A673 (cell line): ENCODE results near the gene TRAF7. TPM values are rescaled to one million over a fixed set of nuclear protein-coding genes. Genes with fewer than 3 reads are reported as not detected.

ENCODE experiments used
- BruUV-seq: library from RNA; stranded (reverse); fragments of 400-500 nt; replicated peaks from 2 replicates; lab custom pipeline; 2021; lab: Mats Ljungman, UMichigan
- CTCF ChIA-PET: fragments of 300-600 bp; sonication (Branson Sonifier 250); formaldehyde crosslinking; loops from one replicate; lab custom pipeline; 2022; ENCODE audit warnings: antibody characterized with exemption; lab: Charles Lee
- POLR2A ChIA-PET: fragments of 300-600 bp; sonication (Branson Sonifier 250); formaldehyde crosslinking; loops from one replicate; lab custom pipeline; 2022; ENCODE audit warnings: antibody characterized with exemption; ENCODE audit not compliant: low non-redundant PET; lab: Charles Lee
- DNase-seq: peaks from one replicate; pipeline ENCODE4 v3.0.0-alpha.2; 2015; ENCODE audit warnings: low spot score
- H3K27ac ChIP-seq: fragments of 200-600 bp; sonication (generic); 2 replicates; pipeline ENCODE4 v1.5.1; 2016; ENCODE audit warnings: mixed run types, low read depth, mild to moderate bottlenecking, mixed read lengths, antibody characterized with exemption, low read length; ENCODE audit not compliant: poor library complexity, severe bottlenecking
- H3K27me3 ChIP-seq: fragments of 200-600 bp; sonication (generic); replicated peaks from 2 replicates; pipeline ENCODE4 v1.6.1; 2017; ENCODE audit warnings: mixed run types, low read depth, mild to moderate bottlenecking, mixed read lengths, antibody characterized with exemption, low read length; ENCODE audit not compliant: insufficient read depth, poor library complexity
- H3K36me3 ChIP-seq: fragments of 200-600 bp; sonication (generic); 2 replicates; pipeline ENCODE4 v1.6.1; 2016; ENCODE audit warnings: mixed run types, mild to moderate bottlenecking, mixed read lengths, antibody characterized with exemption, low read length; ENCODE audit not compliant: insufficient read depth, poor library complexity, severe bottlenecking
- H3K4me1 ChIP-seq: fragments of 200-600 bp; sonication (generic); 2 replicates; pipeline ENCODE4 v1.6.1; 2017; ENCODE audit warnings: mixed run types, mild to moderate bottlenecking, mixed read lengths, antibody characterized with exemption, low read length; ENCODE audit not compliant: insufficient read depth, poor library complexity, severe bottlenecking
- H3K4me3 ChIP-seq: fragments of 200-600 bp; sonication (generic); 2 replicates; pipeline ENCODE4 v1.5.1; 2016; ENCODE audit warnings: low read depth, mixed run types, mild to moderate bottlenecking, mixed read lengths, low read length; ENCODE audit not compliant: poor library complexity, severe bottlenecking
- H3K9me3 ChIP-seq: fragments of 200-600 bp; sonication (generic); 2 replicates; pipeline ENCODE4 v1.6.1; 2016; ENCODE audit warnings: mixed run types, low read depth, mild to moderate bottlenecking, mixed read lengths, antibody characterized with exemption, low read length; ENCODE audit not compliant: poor library complexity, severe bottlenecking
- CTCF ChIP-seq: fragments of 300-800, 200-600 bp; sonication (generic); conservative IDR thresholded peaks from 2 replicates; pipeline ENCODE4 v1.5.1; 2017; ENCODE audit warnings: low read depth, mild to moderate bottlenecking, antibody characterized with exemption, low read length, moderate library complexity, mixed read lengths
- EZH2 ChIP-seq: fragments of 200-600 bp; sonication (generic); IDR thresholded peaks from 2 replicates; pipeline ENCODE4 v1.6.1; 2017; ENCODE audit warnings: borderline replicate concordance, low read depth, mild to moderate bottlenecking, mixed read lengths, antibody characterized with exemption, low read length; ENCODE audit not compliant: poor library complexity, severe bottlenecking
- intact Hi-C: fragments of 100-400 bp; cut with micrococcal nuclease; formaldehyde crosslinking; loops from one replicate; pipeline ENCODE4 v1.10.0; 2022; ENCODE audit not compliant: unreplicated experiment
- total RNA-seq: library from RNA; stranded (reverse); gene quantifications from 2 replicates; pipeline ENCODE4 v1.2.3, GENCODE V29; 2021

Gene TRAF7
- total RNA-seq, 1 experiment from 2014 or later: 96.7 TPM

- no peak overlapping the region for H3K27ac ChIP-seq
- H3K27me3 ChIP-seq: no peaks in the 10 kb centered on the region
- DNase-seq: no peak
- POLR2A ChIA-PET: no interaction called here
- CTCF ChIA-PET: no interaction called here
- no TSS peak for BruUV-seq
- peaks cover 15% of the 10 kb centered on the region for H3K36me3 ChIP-seq
- no peak overlapping the region for H3K4me3 ChIP-seq
- TF ChIP-seq EZH2: no peak
- TF ChIP-seq CTCF: no peak
- H3K4me1 ChIP-seq: no peaks in the 10 kb centered on the region
- H3K9me3 ChIP-seq: no peaks in the 10 kb centered on the region
- intact Hi-C loops: no loop called here
Measured at GRCh38 chr16:2180461-2180860, 24.9 kb downstream of the TRAF7 start.

- Histone ChIP-seq H3K9me3 (no peaks in the 10 kb centered on the region), H3K4me3 (no peak overlapping the region), H3K36me3 (peaks cover 7% of the 10 kb centered on the region), H3K27me3 (no peaks in the 10 kb centered on the region), H3K4me1 (no peaks in the 10 kb centered on the region), H3K27ac (no peak overlapping the region)
- DNase-seq: no peak
- ChIA-PET POLR2A (no interaction called here), CTCF (interaction anchor here (1.2 kb wide), 1 partner anchor 13 kb away, joined by 3 read pairs; no protein-coding TSS in a partner anchor)
- intact Hi-C loops: no loop called here
- no TSS peak for BruUV-seq
- no peak for TF ChIP-seq CTCF
Measured at GRCh38 chr16:2180962-2181923, 25.7 kb downstream of the TRAF7 start.

- no peak for TF ChIP-seq CTCF
- no peak for TF ChIP-seq EZH2
- Histone ChIP-seq H3K36me3 (peaks cover 5% of the 10 kb centered on the region), H3K9me3 (no peaks in the 10 kb centered on the region), H3K27ac (no peak overlapping the region), H3K4me3 (no peak overlapping the region), H3K27me3 (no peaks in the 10 kb centered on the region), H3K4me1 (no peaks in the 10 kb centered on the region)
- CTCF ChIA-PET: interaction anchor here (1.2 kb wide), 1 partner anchor 12 kb away, joined by 3 read pairs; no protein-coding TSS in a partner anchor
- POLR2A ChIA-PET: no interaction called here
- intact Hi-C loops: no loop called here
- DNase-seq: no peak
- no TSS peak for BruUV-seq
Measured at GRCh38 chr16:2181952-2182351, 26.4 kb downstream of the TRAF7 start.
